Parathyroid adenoma (tissue), 2 donors: ENCODE measurements around the gene SLC30A9.

ENCODE experiments used
- H2AFZ ChIP-seq: fragments of 300-600 bp; sonication (generic); one replicate; pipeline ENCODE4 v1.7.0; 2017; ENCODE audit warnings: antibody characterized with exemption, mild to moderate bottlenecking
- H3K27ac ChIP-seq: fragments of 300-600 bp; sonication (generic); one replicate; pipeline ENCODE4 v1.7.0; 2017
- H3K27me3 ChIP-seq: fragments of 300-600 bp; sonication (generic); one replicate; pipeline ENCODE4 v1.7.0; 2017; ENCODE audit warnings: low read length; ENCODE audit not compliant: control insufficient read depth, insufficient read depth
- H3K36me3 ChIP-seq: fragments of 300-600 bp; sonication (generic); one replicate; pipeline ENCODE4 v1.7.0; 2017; ENCODE audit warnings: low read length; ENCODE audit not compliant: control insufficient read depth, insufficient read depth
- H3K4me1 ChIP-seq: fragments of 300-600 bp; sonication (generic); one replicate; pipeline ENCODE4 v1.7.0; 2017; ENCODE audit warnings: control low read depth
- H3K4me2 ChIP-seq: fragments of 300-600 bp; sonication (generic); one replicate; pipeline ENCODE4 v1.7.0; 2017; ENCODE audit warnings: low read length
- H3K4me3 ChIP-seq: fragments of 300-600 bp; sonication (generic); one replicate; pipeline ENCODE4 v1.7.0; 2017; ENCODE audit warnings: low read depth, low read length
- H3K79me2 ChIP-seq: fragments of 300-600 bp; sonication (generic); one replicate; pipeline ENCODE4 v1.7.0; 2017; ENCODE audit warnings: control low read depth
- H3K9ac ChIP-seq: fragments of 300-600 bp; sonication (generic); one replicate; pipeline ENCODE4 v1.7.0; 2017; ENCODE audit warnings: mild to moderate bottlenecking
- H3K9me3 ChIP-seq: fragments of 300-600 bp; sonication (generic); one replicate; pipeline ENCODE4 v1.7.0; 2017; ENCODE audit warnings: low read length; ENCODE audit not compliant: control insufficient read depth
- TF ChIP-seq, protein P1 (sequence below): fragments of 300-600 bp; sonication (generic); IDR thresholded peaks from one replicate; pipeline ENCODE4 v1.7.0; 2017; ENCODE audit warnings: antibody characterized with exemption, mild to moderate bottlenecking
- donor health status: primary hyperparathyroidism.

SLC30A9 gene

GRCh38 chr4:42018451-42018850 lies 28.1 kb downstream of the SLC30A9 start:
- H3K27me3 ChIP-seq, result no peaks in the 10 kb centered on the region
- TF ChIP-seq, protein P1, sequence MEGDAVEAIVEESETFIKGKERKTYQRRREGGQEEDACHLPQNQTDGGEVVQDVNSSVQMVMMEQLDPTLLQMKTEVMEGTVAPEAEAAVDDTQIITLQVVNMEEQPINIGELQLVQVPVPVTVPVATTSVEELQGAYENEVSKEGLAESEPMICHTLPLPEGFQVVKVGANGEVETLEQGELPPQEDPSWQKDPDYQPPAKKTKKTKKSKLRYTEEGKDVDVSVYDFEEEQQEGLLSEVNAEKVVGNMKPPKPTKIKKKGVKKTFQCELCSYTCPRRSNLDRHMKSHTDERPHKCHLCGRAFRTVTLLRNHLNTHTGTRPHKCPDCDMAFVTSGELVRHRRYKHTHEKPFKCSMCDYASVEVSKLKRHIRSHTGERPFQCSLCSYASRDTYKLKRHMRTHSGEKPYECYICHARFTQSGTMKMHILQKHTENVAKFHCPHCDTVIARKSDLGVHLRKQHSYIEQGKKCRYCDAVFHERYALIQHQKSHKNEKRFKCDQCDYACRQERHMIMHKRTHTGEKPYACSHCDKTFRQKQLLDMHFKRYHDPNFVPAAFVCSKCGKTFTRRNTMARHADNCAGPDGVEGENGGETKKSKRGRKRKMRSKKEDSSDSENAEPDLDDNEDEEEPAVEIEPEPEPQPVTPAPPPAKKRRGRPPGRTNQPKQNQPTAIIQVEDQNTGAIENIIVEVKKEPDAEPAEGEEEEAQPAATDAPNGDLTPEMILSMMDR, result no peak
- no peak overlapping the region for H2AFZ ChIP-seq
- no peaks in the 10 kb centered on the region for H3K4me1 ChIP-seq
- no peak overlapping the region for H3K27ac ChIP-seq
- H3K79me2 ChIP-seq, result peaks cover 2% of the 10 kb centered on the region
- no peak overlapping the region for H3K4me2 ChIP-seq
- H3K36me3 ChIP-seq, result no peaks in the 10 kb centered on the region
- no peaks in the 10 kb centered on the region for H3K9me3 ChIP-seq
- H3K9ac ChIP-seq, result no peak overlapping the region
- no peak overlapping the region for H3K4me3 ChIP-seq

GRCh38 chr4:42048394-42048793 lies 58.1 kb downstream of the SLC30A9 start:
- no peaks in the 10 kb centered on the region for H3K27me3 ChIP-seq

GRCh38 chr4:42050516-42051249 lies 60.4 kb downstream of the SLC30A9 start:
- H3K27me3 ChIP-seq, result no peaks in the 10 kb centered on the region
- no peaks in the 10 kb centered on the region for H3K36me3 ChIP-seq
- no peak overlapping the region for H2AFZ ChIP-seq
- no peak overlapping the region for H3K27ac ChIP-seq
- TF ChIP-seq, protein P1, result no peak
- no peak overlapping the region for H3K4me3 ChIP-seq
- no peak overlapping the region for H3K9ac ChIP-seq
- no peak overlapping the region for H3K4me2 ChIP-seq
- H3K9me3 ChIP-seq, result no peaks in the 10 kb centered on the region
- H3K4me1 ChIP-seq, result no peaks in the 10 kb centered on the region
- H3K79me2 ChIP-seq, result no peaks in the 10 kb centered on the region

More at GRCh38 chr4:42048394-42048793, 58.1 kb downstream of the SLC30A9 start:
- H3K4me1 ChIP-seq, result no peaks in the 10 kb centered on the region
- H3K79me2 ChIP-seq, result no peaks in the 10 kb centered on the region
- TF ChIP-seq, protein P1, result no peak
- H2AFZ ChIP-seq, result no peak overlapping the region
- no peak overlapping the region for H3K9ac ChIP-seq
- H3K9me3 ChIP-seq, result no peaks in the 10 kb centered on the region
- no peak overlapping the region for H3K4me2 ChIP-seq
- no peak overlapping the region for H3K27ac ChIP-seq
- H3K4me3 ChIP-seq, result no peak overlapping the region
- no peaks in the 10 kb centered on the region for H3K36me3 ChIP-seq

GRCh38 chr4:42066402-42066801 lies 76.1 kb downstream of the SLC30A9 start:
- Histone ChIP-seq H3K9me3 (no peaks in the 10 kb centered on the region), H2AFZ (no peak overlapping the region), H3K79me2 (no peaks in the 10 kb centered on the region), H3K36me3 (no peaks in the 10 kb centered on the region), H3K4me1 (no peaks in the 10 kb centered on the region), H3K4me3 (no peak overlapping the region), H3K27me3 (no peaks in the 10 kb centered on the region), H3K9ac (no peak overlapping the region), H3K4me2 (no peak overlapping the region), H3K27ac (no peak overlapping the region)
- TF ChIP-seq, protein P1, result no peak

GRCh38 chr4:42067264-42067663 lies 76.9 kb downstream of the SLC30A9 start:
- no peaks in the 10 kb centered on the region for H3K4me1 ChIP-seq
- H3K27me3 ChIP-seq, result no peaks in the 10 kb centered on the region
- H3K27ac ChIP-seq, result no peak overlapping the region
- H3K4me2 ChIP-seq, result no peak overlapping the region
- no peaks in the 10 kb centered on the region for H3K9me3 ChIP-seq
- TF ChIP-seq, protein P1, result no peak
- H3K79me2 ChIP-seq, result no peaks in the 10 kb centered on the region
- no peak overlapping the region for H2AFZ ChIP-seq
- no peak overlapping the region for H3K4me3 ChIP-seq
- no peaks in the 10 kb centered on the region for H3K36me3 ChIP-seq
- H3K9ac ChIP-seq, result no peak overlapping the region
